Activated B cell treated with CpG ODN at 0.5 μM for 24 hours (primary cell): Measurements from ENCODE around the gene SPIN1. TPM values are rescaled to one million over a fixed set of nuclear protein-coding genes. Genes with fewer than 3 reads are reported as not detected.

Experiments
- ATAC-seq: fragments of 200-7000 bp; cut with Tn5 transposase; one replicate; pipeline ENCODE4 v1.10.0; 2021; ENCODE audit warnings: low read depth, mild to moderate bottlenecking, moderate library complexity
- CTCF ChIA-PET: fragments of 350-600 bp; sonication (Branson Sonifier 250); formaldehyde crosslinking; loops from one replicate; lab custom pipeline; 2021; ENCODE audit warnings: antibody characterized with exemption; lab: Charles Lee
- POLR2A ChIA-PET: fragments of 350-600 bp; sonication (Branson Sonifier 250); formaldehyde crosslinking; loops from one replicate; lab custom pipeline; 2021; ENCODE audit warnings: antibody characterized with exemption; lab: Charles Lee
- DNase-seq: peaks from one replicate; pipeline ENCODE4 v3.0.0; 2022
- H3K27ac Mint-ChIP-seq: one replicate; pipeline ENCODE4 v1.8.0; 2020; ENCODE audit warnings: mixed read lengths
- H3K27me3 Mint-ChIP-seq: one replicate; pipeline ENCODE4 v1.8.0; 2021; ENCODE audit warnings: mixed read lengths
- H3K36me3 Mint-ChIP-seq: one replicate; pipeline ENCODE4 v1.8.0; 2021; ENCODE audit warnings: low read depth, mixed read lengths
- H3K4me1 Mint-ChIP-seq: one replicate; pipeline ENCODE4 v1.8.0; 2021; ENCODE audit warnings: mixed read lengths
- H3K4me3 Mint-ChIP-seq: one replicate; pipeline ENCODE4 v1.8.0; 2020; ENCODE audit warnings: mild to moderate bottlenecking, mixed read lengths
- H3K9me3 Mint-ChIP-seq: one replicate; pipeline ENCODE4 v1.8.0; 2020; ENCODE audit warnings: mixed read lengths
- intact Hi-C: fragments of 100-400 bp; cut with micrococcal nuclease; formaldehyde crosslinking; loops from one replicate; pipeline ENCODE4 v1.15.1; 2024
- total RNA-seq: library from RNA; stranded (reverse); gene quantifications from 2 replicates; pipeline ENCODE4 v1.2.3, GENCODE V29; 2022
- TF ChIP-seq, protein P1 (sequence below): fragments of 200-600 bp; IDR thresholded peaks from one replicate; pipeline ENCODE4 v1.8.0; 2022; ENCODE audit warnings: antibody characterized with exemption, mild to moderate bottlenecking

Gene SPIN1
- total RNA-seq, 1 donor from 2014 or later, result 20.7 TPM

DNA sequence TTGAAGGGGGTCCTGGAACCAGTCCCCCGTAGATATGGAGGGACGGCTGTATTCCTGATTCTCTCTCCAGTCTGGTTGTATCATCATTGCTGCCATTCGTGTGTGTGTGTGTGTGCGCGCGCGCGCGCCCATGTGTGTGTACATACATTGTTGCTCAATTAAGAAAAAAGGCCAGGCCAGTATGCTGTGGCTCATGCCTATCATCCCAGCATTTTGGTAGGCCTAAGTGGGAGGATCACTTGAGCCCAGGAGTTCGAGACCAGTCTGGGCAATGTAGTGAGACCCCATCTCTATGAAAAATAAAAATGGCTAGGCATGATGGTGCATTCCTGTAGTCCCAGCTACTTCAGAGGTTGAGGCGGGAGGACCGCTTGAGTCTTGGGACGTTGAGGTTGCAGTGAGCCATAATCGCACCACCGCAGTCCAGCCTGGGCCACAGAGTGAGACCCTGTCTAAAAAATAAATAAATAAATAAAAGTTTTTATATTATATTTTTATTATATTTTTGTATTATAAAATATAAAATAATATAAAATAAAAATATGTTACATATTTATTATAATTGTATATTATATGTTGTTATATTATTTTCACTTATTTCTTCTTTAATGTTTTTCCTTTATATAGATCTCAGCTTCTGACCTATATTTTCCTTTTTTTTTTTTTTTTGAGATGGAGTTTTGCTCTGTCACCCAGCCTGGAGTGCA lies 53.2 kb downstream of the SPIN1 start:
- ChIA-PET CTCF (no interaction called here), POLR2A (no interaction called here)
- Mint-ChIP-seq H3K36me3 (peaks cover 49% of the 10 kb centered on the region), H3K4me3 (no peak overlapping the region), H3K4me1 (peaks cover 8% of the 10 kb centered on the region), H3K27me3 (no peaks in the 10 kb centered on the region), H3K9me3 (peaks cover 3% of the 10 kb centered on the region), H3K27ac (no peak overlapping the region)
- TF ChIP-seq, protein P1, sequence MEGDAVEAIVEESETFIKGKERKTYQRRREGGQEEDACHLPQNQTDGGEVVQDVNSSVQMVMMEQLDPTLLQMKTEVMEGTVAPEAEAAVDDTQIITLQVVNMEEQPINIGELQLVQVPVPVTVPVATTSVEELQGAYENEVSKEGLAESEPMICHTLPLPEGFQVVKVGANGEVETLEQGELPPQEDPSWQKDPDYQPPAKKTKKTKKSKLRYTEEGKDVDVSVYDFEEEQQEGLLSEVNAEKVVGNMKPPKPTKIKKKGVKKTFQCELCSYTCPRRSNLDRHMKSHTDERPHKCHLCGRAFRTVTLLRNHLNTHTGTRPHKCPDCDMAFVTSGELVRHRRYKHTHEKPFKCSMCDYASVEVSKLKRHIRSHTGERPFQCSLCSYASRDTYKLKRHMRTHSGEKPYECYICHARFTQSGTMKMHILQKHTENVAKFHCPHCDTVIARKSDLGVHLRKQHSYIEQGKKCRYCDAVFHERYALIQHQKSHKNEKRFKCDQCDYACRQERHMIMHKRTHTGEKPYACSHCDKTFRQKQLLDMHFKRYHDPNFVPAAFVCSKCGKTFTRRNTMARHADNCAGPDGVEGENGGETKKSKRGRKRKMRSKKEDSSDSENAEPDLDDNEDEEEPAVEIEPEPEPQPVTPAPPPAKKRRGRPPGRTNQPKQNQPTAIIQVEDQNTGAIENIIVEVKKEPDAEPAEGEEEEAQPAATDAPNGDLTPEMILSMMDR, result no peak
- intact Hi-C loops, result no loop called here
- DNase-seq (no peak), ATAC-seq (no peak)

DNA sequence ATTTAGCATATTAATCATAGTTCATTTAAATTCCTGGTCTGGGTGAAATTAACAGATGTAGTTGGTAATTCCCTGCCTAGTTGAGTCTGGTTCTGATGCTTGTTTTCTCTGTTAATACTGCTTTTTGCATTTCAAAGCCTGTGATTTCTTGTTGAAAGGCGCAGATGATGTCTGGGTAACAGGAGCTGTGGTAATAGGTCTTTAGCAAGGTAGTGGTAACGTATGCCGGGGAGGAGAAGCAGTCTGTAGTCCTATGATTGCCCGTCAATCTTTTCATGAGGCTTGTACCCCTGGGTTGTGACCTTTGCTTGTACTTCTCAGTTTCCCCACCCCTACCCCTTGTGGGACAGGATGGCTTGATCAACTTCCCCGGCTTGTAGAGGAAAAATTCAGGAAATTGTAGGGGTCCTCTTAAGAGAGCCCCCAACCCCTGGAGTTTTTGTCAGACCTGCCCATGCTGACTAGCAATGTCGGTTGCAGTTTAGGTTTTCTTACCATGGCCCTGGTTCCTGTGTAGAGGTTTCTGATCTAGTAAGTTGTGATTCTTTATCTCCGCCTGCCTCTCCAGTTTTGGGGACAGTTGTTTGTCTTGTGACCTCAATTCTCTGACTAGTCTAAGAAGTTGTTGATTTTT lies 55.4 kb downstream of the SPIN1 start:
- Mint-ChIP-seq H3K9me3 (peaks cover 2% of the 10 kb centered on the region), H3K27ac (no peak overlapping the region), H3K36me3 (peaks cover 41% of the 10 kb centered on the region), H3K4me1 (peaks cover 7% of the 10 kb centered on the region), H3K4me3 (no peak overlapping the region), H3K27me3 (no peaks in the 10 kb centered on the region)
- CTCF ChIA-PET, result no interaction called here
- ATAC-seq, result no peak
- POLR2A ChIA-PET, result no interaction called here
- TF ChIP-seq, protein P1, result no peak
- intact Hi-C loops, result no loop called here
- no peak for DNase-seq

DNA sequence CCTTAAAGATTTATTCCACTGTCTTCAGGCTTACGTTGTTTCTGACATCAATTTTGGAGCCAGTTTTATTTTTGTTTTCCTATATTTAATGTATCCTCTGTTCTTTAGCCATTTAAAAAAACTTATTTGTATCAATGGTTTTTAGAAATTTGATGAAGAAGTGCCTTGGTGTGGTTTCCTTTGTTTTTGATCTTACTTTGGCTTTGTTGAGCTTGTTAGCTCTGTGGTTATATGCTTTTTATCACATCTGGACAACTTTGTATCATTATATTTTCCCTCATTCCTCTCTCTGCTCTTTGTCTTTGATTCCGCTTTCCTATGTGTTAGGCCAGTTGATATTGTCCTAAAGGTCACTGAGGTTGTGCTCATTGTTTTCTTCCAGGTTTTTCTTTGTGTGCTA lies 58.5 kb downstream of the SPIN1 start:
- intact Hi-C loops, result no loop called here
- Mint-ChIP-seq H3K36me3 (peaks cover 55% of the 10 kb centered on the region), H3K4me3 (no peak overlapping the region), H3K27ac (no peak overlapping the region), H3K9me3 (peaks cover 2% of the 10 kb centered on the region), H3K4me1 (no peaks in the 10 kb centered on the region), H3K27me3 (no peaks in the 10 kb centered on the region)
- ATAC-seq (no peak), DNase-seq (no peak)
- ChIA-PET POLR2A (no interaction called here), CTCF (no interaction called here)
- TF ChIP-seq, protein P1, result no peak

DNA sequence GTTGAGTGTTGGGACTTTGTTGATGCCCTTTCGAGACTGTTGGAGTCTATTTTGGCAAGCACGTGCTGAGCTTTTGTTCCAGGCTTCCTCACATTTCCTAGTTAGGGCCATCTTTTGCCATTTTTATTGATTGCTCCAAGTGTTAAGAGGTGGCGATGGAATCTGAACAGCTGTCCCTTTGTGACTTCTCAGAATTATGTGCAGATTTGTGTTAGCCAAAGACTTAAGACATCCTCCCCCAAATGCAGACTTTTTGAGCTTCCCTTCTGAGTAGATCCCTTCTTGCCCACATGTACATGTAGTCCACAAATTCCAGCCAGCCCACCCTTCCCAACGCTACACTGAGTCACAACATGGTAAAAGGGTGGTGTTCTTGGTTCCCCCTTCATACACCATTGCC lies 59.2 kb downstream of the SPIN1 start:
- Mint-ChIP-seq H3K27me3 (no peaks in the 10 kb centered on the region), H3K4me3 (no peak overlapping the region), H3K27ac (no peak overlapping the region), H3K4me1 (no peaks in the 10 kb centered on the region), H3K36me3 (peaks cover 54% of the 10 kb centered on the region), H3K9me3 (peaks cover 2% of the 10 kb centered on the region)
- DNase-seq (no peak), ATAC-seq (no peak)
- TF ChIP-seq, protein P1, result no peak
- POLR2A ChIA-PET, result no interaction called here
- CTCF ChIA-PET, result no interaction called here
- intact Hi-C loops, result no loop called here

DNA sequence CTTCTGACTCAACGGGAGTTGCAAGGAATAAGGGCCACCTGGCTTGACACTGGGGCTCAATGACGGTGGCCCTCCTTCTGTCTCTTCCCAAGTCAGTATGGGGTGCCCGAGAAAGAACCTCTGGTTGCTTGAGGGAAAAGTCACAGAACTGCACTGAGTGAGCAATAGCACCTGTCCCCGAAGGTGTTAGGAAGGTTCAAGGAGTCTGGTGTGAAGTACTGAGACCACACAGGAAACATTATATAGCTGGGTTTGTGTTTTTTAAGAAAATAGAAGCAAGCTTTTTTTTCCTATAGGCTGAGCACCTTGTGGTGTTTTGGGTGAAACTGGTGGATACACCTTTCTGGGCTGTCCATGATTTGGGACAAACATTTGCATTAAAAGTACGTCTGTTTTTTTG lies 62.9 kb downstream of the SPIN1 start:
- Mint-ChIP-seq H3K4me3 (no peak overlapping the region), H3K27ac (no peak overlapping the region), H3K4me1 (no peaks in the 10 kb centered on the region), H3K36me3 (peaks cover 46% of the 10 kb centered on the region), H3K27me3 (no peaks in the 10 kb centered on the region), H3K9me3 (peaks cover under 1% of the 10 kb centered on the region)
- DNase-seq (no peak), ATAC-seq (no peak)
- POLR2A ChIA-PET, result no interaction called here
- intact Hi-C loops, result no loop called here
- TF ChIP-seq, protein P1, result no peak
- CTCF ChIA-PET, result no interaction called here
